Right forelimb (tissue), 1 donor: ENCODE measurements around the gene AHI1.
"Not testable (repeated sequence)": the region's sequence is repeated elsewhere in the genome, so short reads cannot be mapped to it uniquely, and the experiment has no call there.

Experiments used
- DNase-seq: peaks from one replicate; pipeline ENCODE4 v3.0.0-alpha.2; 2018

Gene AHI1

DNA sequence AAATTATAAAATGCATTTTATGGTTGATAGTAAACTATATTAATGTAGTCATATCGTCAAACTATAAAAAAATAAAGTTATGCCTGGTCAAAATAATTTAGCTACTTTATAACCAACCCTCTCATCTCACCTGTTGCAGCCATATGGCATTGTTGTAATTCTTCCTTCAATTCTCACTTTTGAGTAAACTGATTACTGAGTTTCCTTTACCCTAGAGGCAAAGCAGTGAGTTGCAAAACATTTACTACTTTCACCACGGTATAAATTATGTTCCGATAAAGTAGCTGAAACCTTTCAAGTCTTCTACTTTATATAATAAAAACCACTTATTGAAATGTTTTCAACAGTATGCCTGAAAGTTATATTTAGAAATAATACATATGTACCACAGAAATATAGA, 113.8 kb downstream of the AHI1 start:
- DNase-seq = no peak

DNA sequence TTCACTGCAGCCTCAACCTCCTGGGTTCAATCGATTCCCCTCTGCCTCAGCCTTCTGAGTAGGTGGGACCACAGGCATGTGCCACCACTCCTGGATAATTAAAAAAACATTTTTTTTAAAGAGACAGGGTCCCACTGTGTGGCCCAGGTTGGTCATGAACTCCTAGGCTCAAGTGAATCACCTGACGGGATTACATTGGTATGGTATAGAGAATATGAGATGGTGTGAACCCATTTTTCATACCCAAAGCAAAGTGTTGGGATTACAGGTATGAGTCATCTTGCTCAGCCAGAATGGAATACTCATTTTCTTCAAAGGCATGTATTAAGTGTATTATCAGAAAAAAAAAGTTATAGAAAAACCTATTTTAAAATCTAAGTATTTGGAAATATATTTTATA, 114.2 kb downstream of the AHI1 start:
- DNase-seq = no peak

DNA sequence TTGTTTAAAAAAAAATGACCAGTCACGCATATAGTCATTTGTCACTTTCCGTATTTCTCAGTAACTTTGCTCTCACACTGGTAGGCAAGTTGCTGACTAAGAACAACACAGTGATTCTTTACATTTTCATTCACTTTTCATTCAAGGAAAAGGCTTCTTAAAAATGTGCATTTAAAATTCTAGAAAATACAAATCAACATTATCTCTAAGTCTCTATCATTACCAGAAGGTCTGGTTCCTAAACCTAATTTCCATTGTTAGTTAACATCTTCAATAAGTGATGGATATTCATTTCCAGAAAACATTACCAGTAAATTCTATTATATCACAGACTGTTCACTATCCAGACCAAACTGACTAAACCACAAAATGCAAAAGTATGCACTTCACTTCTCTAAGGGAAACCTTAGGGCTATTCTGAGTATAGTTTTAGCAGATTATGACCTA, 115.3 kb downstream of the AHI1 start:
- DNase-seq = no peak

DNA sequence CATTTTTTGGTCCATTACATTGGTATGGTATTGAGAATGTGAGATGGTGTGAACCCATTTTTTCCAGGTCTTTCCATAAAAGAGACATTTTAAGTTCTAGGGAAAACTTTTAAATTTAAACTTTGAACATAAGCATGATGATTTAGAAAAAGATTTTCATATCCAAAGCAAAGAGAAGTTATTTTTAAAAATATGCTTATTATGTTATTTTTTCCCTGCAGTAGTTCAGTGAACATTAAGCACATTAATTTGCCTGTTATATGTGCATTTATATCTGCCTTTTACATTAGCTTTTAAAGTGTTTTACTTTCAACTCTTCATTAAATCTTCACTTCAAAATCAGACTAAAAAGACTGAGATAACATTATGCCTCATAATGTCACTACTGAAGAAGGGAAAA, 116.7 kb downstream of the AHI1 start:
- no peak for DNase-seq

- no peak for DNase-seq
Observed at GRCh38 chr6:135379647-135380046, 117.9 kb downstream of the AHI1 start.

DNA sequence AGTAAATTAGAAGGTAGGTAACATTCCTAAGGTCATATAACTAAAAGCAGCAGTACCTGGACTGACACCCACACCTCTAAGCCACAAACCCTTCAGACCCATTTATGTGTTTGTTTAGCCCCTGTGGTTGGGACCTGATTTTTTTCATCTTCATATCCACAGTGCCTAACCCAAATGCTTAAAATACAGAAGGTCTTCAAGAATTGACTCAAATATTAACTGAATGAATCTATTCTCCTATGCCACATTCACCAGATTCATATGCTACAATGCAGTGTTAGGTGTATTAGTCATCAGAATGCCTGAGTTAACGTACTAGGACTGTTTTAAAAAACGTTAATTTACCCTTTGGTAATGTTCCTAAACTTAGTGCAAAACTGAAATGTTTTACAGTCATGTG, 124.8 kb downstream of the AHI1 start:
- no peak for DNase-seq

DNA sequence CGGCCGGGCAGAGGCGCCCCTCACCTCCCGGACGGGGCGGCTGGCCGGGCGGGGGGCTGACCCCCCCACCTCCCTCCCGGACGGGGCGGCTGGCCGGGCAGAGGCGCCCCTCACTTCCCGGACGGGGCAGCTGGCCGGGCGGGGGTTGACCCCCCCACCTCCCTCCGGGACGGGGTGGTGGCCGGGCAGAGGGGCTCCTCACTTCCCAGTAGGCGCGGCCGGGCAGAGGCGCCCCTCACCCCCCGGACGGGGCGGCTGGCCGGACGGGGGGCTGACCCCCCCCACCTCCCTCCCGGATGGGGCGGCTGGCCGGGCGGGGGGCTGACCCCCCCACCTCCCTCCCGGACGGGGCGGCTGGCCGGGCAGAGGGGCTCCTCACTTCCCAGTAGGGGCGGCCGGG, 133.9 kb downstream of the AHI1 start:
- not testable (repeated sequence) for DNase-seq

DNA sequence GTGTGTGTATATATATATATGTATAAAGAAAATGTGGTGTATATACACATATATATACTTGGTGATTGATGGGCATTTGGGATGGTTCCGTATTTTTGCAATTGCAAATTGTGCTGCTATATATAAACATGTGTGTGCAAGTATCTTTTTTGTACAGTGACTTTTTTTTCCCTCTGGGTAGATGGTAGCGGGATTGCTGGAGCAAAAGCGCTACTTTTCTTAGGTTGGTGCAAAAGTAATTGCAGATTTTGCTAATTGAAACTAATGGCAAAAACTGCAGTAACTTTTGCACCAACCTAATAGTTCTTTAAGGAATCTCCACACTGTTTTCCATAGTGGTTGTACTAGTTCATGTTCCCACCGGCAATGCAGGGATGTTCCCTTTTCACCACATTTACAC, 135.4 kb downstream of the AHI1 start:
- no peak for DNase-seq

GRCh38 chr6:135360222-135360621, 137.3 kb downstream of the AHI1 start:
- DNase-seq = no peak

GRCh38 chr6:135358985-135359384, 138.6 kb downstream of the AHI1 start:
- no peak for DNase-seq

DNA sequence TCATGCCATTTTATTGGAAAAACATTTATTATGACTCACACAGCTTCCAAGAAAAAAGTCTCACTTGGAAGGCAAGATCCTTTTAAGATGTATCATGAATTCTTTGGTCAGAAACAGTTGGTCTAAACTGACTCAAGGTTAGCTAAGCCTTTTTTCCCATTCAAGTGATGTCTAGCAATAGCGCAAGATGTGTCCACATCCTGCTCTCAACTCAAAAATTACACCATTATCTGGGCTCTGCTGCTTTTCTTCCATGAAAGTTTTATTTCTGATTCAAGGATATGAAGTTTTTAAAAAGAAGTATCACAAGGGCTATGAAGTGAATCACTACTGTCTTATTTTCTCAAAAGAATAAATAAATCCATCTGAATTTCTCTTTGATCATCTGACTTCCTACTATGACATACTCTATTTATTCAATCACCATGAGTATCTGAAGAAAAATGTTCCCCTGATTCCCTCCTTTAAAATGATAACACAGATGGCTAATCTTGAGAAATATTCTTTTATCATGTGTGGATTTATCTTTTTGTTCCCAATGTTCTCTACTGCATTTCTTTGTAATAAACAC, 139.2 kb downstream of the AHI1 start:
- no peak for DNase-seq

DNA sequence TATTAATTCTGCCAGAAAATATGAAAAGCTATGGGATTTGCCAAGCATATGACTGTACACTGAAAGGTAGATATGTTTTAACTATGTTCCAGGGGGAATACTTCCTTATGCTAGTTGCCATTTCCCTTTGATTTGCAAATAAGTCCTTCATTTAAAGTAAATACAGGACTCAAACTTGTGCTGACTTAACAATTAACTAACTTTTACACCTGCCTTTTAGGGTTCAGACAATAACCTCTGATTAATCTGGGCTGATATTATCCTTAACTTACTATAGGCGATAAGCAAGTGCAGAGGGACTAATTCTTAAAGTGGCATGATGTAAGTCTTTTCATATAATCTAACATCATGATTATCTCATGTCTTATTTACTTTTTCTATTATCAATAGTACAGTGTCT, 143.1 kb downstream of the AHI1 start:
- no peak for DNase-seq

DNA sequence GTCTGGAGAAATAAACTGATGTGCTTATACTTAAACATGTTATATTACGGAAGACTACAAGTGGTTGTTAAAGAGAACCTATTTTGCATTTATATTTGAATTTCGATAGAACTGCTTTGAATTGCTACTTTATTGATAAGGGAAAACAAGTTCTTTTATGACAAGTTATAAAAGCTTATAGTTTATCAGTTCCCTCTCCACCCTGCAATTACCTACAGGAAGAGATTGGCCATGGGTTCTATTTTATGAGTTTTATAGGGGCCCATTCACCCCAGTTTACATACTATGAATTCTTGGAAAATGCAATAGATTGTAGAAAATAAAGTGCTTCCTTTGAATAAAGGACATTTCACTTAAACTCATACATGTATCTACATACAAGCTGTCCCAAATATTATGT, 144.4 kb downstream of the AHI1 start:
- DNase-seq = no peak

DNA sequence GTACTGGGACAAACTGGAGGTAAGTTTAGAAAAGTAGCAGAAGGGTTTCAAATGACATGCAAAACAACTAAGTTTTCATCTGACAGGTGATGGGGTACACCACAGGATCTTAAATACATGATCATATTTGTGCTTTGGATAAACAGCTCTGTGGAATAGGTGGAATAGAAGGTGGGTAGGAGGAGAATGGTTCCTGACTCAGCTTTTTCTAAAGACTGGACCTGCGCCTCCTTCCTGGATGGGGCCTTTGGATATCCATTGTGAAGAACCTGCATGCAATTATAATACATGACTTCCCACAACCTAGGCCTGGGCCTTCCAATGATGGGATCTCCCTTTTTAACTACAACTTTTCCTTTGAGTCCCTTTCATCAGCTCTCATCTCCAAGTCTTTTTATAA, 145.9 kb downstream of the AHI1 start:
- DNase-seq = no peak

DNA sequence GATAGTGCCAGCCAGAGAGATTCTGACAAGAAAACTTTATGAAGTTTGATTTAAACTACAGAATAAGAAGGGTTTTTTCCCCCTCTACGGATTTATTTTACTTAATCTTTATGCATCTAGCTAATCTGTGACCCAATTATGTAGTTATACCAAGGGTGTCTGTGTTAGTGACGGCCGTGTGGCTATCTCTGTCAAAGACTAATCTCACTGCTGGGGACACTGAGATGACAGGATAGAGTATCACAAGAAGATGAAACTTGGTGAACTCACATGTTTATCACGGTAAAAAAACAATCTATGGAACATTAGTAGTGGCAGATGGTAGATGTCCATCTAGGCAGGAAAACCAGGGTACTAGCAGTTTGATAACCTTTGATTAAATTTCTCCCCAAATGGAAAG, 149.7 kb downstream of the AHI1 start:
- DNase-seq = no peak

- DNase-seq = no peak
Observed at GRCh38 chr6:135346747-135347146, 150.8 kb downstream of the AHI1 start.

DNA sequence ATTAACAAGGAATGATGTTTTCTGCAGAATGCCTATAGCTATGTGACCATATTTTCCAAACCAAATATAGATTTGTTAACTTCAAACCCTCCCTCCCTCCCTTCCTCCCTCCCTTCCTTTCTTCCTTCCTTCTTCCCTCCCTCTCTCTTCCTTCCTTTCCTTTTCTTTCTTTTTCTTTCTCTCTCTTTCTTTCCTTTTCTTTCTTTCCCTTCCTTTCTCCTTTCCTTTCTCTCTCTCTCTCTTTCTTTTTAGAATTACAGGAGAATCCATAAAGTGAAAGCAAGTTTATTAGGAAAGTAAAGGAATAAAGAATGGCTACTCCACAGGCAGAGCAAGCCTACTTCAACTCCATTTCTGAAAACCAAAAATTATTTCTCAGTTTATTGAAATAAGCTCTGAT, 153.0 kb downstream of the AHI1 start:
- DNase-seq = no peak

DNA sequence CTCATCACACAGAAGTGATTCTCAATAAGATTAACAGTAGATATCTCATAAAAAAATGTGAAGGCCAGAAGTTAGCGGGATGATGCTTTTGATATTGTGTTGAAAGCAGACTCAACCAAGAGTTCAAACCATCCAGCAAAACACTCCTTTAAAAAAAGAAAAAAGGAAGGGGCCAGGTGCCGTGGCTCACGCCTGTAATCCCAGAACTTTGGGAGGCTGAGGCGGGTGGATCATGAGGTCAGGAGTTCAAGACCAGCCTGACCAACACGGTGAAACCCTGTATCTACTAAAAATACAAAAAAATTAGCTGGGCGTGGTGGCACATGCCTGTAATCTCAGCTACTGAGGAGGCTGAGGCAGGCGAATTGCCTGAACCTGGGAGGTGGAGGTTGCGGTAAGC, 157.6 kb downstream of the AHI1 start:
- not testable (repeated sequence) for DNase-seq

DNA sequence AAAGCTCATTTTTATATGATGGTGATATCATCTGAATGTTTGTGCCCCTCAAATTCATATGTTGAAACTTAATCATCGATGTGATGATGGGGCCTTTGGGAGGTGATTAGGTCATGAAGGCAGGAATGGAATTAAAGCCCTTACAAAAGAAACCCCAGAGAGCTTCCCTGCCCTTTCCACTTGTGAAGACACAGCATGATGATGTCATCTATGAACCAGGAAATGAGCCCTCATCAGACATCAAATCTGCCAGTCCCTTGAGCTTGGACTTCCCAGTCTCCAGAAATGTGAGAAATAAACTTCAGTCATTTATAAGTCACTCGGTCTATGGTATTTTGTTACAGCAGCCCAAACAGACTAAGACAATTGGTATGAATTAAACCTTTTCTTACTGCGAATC, 163.4 kb downstream of the AHI1 start:
- no peak for DNase-seq

DNA sequence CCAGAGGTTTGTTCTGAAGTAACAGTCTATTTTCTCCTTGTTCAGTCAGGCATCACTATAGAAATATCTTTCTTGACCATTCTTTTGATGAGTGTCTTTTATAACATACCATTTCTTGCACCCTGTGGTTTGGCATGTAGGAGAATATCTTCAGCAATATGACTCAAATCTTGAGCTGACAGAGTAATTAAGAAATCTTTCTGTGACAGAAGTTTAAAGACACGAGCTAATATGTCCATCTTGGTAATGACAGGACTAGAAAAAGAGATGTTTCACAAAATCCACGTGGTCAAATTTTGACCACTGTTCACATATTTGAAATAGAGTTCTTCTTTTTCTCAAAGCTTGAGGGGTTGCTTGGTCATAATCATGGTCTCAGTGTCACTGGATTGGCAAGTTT, 166.5 kb downstream of the AHI1 start:
- no peak for DNase-seq

- no peak for DNase-seq
Observed at GRCh38 chr6:135329851-135330803, 167.4 kb downstream of the AHI1 start.

- DNase-seq = no peak
Observed at GRCh38 chr6:135328136-135328535, 169.4 kb downstream of the AHI1 start.

DNA sequence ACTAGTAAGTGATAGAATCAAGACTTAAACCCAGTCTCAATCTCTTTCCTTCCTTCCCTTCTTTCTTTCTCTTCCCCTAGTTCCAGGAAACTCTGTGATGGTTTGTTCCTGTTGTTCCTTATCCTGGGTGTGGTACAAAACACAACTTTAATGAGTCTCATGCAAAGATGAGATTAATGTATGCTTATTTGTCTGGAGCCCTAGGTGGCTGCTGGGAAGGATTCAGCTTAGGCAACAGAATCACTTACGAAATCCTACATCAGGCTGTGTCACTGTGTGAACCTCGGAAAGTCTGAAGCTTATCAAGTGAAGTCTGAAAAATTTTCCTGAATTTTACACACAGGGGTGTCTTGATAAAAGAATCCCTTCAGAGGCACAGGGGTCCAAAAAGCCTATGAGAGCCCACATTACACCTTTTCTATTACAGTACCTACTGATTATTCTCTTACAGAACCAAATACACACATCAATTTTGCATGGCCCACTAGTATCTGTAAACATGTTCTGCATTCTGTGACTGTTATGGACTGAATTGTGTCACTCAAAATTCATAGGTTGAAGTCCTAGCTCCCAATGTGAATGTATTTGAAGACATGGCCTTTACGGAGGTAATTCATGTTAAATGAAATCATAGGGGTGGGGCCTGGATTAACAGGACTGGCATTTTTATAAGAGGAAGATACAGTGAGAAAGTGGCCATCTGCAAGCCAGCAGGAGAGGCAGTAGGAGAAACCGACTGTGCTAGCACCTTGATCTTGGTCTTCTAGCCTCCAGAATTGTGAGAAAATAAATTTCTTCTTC, 171.7 kb downstream of the AHI1 start:
- DNase-seq = no peak

DNA sequence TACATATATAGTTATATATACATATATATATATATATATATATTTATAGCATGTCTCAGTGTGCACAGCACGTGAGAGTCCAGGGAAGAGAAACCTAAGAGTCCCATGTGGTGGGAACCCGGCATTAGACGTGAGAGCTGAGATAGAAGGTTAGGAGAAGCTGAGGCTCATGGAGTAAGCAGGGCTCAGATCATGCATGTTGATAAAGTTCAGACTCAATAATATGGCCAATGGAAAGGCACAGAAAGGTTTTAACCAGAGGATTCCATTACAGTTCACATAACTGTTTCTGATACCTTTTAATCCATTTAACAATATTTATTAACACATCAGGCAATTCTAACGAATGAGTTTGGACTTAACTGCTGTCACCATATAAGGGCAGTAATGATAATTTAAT, 173.0 kb downstream of the AHI1 start:
- DNase-seq = no peak
